GM18519 (cell line): ENCODE results near the gene TFE3.

Source experiments
- ATAC-seq: cut with Tn5 transposase; IDR thresholded peaks from one replicate; pipeline ENCODE4 v1.9.1; 2021; ENCODE audit warnings: mild to moderate bottlenecking, moderate library complexity; ENCODE audit not compliant: unreplicated experiment, low FRiP score

The TFE3 gene, protein sequence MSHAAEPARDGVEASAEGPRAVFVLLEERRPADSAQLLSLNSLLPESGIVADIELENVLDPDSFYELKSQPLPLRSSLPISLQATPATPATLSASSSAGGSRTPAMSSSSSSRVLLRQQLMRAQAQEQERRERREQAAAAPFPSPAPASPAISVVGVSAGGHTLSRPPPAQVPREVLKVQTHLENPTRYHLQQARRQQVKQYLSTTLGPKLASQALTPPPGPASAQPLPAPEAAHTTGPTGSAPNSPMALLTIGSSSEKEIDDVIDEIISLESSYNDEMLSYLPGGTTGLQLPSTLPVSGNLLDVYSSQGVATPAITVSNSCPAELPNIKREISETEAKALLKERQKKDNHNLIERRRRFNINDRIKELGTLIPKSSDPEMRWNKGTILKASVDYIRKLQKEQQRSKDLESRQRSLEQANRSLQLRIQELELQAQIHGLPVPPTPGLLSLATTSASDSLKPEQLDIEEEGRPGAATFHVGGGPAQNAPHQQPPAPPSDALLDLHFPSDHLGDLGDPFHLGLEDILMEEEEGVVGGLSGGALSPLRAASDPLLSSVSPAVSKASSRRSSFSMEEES

DNA sequence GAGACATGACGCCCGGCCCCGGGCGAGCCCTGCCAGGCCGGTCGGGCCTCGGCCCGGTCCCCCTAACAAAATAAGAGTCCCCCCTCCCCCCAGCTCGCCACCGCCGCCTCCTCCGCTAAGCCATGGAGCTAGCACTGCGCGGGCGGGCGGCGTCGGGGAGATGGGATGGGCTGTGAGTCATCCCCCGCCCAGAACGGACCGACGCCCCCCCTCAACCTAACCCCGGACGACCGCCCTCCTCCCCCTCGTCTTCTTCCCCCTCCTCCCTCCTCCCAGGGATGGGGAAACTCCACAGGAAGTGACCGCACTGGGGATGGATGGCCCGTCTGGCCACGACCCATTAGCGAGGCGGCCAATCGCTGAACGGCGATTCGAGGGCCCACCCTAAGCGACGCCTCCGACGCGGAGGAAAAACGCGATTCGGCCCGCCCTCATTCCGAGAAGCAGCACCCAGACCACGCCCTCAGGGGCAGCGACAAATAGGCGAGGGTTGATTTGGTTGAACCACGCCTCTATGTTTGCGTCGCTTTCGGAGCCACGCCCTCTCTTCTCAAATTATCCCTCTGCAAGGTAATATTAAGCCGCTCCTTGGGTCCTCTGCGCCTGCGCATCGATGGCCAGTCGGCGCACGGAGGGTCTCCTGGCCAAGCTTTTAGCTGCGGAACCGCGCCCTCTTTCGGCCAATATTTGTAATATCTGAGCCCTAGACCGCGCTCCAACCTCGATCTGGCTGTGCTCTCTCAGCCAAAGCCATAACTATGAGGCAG, at the start of gene TFE3:
Gene TFE3, minus strand, starts transcription at position 138 of the 767 bp plus-strand sequence. Its CDS starts 131 bp downstream, at position 7.
- peak; percentile 89 for ATAC-seq

DNA sequence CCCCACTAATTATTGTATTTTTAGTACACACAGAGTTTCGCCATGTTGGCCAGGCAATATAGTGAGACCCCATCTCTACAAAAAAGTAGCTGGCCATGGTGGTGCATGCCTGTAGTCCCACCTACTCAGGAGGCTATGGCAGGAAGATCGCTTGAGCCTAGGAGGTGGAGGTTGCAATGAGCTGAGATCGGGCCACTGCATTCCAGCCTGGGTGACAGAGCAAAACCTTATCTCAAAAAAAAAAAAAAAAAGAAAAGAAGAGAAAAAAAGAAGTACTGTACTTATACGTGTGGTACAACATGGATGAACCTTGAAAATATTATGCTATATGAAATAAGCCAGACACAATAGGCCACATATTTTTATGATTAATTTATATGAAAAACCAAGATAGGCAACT, 46.4 kb upstream of the TFE3 start:
- ATAC-seq: no peak

DNA sequence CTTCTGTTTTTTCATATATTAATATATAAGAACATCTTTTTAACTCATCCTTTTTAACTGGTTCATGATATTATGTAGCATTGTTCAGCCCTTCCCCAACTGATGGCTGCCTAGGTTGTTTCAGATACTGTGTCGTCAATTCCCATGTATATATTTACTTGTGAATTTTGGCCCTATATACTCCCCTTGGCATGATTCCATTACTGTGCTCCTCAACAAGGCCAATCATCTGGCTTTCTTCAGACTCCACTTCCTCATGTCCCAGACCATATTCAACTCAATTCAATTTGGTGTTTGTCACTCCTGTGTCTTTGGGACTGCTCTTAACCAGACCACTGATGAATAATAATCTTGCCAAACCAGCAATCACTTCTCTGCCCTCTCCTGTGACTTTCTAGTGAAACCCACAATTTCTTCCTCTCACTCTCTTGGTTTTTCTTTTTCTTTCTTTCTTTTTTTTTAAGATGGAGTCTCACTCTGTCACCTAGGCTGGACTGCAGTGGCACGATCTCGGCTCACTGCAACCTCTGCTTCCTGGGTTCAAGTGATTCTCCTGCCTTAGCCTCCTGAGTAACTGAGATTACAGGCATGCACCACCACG, 39.2 kb upstream of the TFE3 start:
- ATAC-seq: no peak

- ATAC-seq: no peak
Observed at GRCh38 chrX:49079489-49080428, 36.6 kb upstream of the TFE3 start, which contains the start of gene WDR45. Gene WDR45 (minus strand): TSS chrX:49079887. CDS start chrX:49078095, 1,792 bp downstream.

DNA sequence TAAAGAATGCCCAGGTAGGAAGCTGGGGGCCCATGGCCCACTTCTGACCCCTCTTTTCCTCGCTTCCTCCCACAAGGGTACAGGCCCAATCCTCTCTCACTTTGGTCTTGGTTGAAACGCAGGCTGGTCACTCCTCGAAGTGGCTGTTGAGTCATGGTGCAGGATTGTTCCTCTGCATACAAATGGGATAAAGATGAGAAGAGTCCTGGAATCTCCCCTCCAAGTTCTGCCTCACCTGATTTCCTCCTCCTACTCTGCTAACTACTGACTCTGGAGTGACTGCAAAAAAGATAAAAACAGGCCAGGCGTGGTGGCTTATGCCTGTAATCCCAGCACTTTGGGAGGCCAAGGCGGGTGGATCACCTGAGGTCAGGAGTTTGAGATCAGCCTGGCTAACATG, 34.8 kb upstream of the TFE3 start:
- no peak for ATAC-seq

DNA sequence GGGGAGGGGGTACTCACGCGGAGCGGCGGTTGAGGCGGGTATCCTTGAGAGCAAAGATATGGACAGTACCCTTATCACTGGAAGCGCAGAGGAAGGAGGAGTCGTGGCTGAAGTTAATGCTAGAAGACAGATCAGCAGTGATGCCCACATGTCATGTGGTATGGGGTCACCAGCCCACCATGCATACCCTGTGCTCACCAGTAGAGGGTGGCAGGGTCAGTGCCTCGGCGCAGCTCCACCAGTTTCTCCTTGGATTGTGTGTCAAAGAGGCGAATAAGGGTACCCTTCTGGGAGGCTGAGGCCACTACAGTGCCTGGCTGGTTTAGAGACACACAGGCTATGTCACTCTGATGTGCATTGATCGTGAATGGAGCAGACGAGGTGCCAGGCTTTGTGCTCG, 32.2 kb upstream of the TFE3 start:
- ATAC-seq: no peak

DNA sequence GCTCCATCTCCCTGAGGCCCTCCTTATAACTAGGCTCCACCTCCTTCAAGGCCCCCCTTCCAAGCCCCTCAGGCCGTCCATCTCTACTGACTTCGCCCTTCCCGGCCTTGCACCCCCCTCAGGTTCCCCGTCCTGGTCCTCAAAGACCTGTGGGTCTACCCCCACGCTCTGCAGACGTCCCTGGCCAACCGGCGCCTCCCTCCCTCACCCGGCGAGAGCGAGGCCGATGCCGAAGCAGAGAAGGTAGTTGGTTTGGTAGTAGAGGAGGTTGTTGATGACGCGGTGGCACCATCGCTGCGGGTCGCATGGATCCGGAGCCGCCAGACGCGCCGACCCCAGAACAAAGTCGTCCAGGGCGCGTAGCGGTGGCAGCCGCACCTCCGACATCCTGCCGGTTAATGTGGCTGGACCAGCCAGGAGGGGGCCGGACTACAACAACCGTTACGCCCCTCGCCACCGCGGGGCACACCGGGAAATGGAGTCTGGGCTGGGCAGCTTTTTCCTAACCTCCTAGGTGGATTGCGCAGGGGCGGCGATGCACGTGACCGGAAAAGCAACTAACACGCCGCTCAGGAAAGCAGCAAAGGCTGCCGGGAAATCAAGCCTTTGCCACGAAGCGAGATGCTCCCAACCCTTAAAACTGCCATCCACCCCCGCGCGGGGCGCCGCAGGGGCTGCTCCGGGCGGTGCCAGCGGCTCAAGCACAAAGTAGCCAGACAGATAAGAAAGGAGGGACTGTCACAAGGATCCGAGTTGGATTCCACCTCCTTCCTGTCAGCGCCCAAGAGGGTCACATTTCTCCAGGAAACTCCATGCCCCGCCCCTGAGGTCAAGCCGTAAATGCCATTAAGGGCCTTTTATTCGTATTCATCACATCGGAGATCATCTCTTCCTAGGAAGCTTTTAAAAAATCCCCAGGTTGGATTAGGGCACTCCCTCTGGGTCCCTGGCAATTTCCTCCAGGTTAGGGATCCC, 30.7 kb upstream of the TFE3 start, which contains the start of gene PRAF2:
Gene PRAF2, minus strand, starts transcription at position 402 of the 975 bp plus-strand sequence. Its CDS starts 15 bp downstream, at position 387.
- ATAC-seq: peak; percentile 77

DNA sequence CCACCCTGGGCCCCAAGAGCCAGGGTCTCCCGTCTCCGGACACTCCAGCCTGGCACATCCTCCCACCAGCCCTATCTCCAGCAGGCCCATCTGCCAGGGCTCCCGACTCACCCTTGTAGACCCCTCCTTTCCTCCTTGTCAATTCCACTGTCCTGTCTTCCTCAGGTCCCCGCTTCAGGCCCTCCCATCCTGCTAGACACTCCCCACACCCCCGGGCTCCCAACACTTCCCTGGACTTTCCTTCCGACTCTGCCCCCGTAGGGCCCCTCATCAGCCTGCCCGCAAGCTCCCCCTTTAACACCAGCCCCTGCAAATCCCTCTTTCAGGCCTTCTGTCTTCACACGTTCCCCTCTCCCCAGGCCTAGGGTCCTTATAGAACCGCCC, 29.5 kb upstream of the TFE3 start:
- ATAC-seq: no peak

DNA sequence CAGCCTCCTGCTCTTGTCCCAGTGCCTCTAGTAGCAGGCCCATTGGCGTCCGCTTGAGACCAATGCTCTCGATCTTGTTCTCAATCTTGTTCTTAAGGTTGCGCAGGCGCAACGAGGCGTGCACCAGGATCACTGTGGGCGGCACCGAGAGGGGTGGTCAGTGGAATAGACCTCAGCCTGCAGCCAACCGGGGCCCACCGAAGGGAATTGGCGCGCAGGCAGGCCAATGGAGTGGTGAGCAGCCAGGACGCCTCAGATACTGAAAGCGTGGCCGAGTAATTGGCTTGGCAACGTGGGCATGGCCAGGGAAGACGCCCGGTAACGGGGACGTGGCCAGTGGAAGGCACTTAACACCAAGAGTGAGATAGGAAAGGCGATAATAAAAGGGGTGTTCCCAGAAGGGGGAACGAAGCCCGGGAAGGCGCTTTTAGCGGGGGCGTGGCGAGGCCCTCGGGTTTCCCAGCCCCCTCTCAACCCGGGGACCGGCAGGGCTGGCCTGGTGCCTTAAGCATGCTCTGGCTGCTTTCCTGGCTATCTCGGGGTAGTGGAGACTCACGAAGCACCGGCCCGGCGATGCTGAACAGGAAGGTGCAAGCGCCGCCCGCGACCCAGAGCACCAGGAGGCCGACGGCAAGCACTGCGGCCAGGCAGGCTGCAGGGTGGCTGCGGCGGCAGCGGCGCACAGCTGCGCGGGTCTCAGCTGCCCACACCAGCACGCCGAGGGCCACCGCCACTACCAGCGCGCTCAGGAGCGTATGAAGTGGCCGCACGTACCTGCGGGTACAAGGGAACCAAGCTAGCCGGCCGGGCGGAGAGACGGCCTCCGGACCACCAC, 28.9 kb upstream of the TFE3 start:
- ATAC-seq: no peak

DNA sequence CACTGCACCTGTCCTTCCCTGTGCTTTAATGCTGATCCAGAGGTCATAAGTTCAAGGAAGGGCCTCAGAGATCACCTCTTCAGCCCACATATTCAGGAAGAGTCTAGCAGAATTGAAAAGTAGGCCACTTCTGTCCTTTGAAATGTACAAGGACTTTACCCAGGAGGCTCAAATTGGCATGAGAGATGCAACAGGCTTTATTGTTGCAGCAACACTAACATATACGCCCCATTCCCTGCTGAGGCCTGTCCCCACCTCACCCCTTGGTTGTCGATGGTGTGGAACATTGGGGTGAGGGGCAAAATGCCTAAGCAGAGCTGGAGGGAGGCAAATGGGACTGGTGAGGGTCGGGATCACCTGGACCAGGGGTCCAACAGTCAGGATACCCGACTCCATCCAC, 27.8 kb upstream of the TFE3 start:
- no peak for ATAC-seq

- no peak for ATAC-seq
Observed at GRCh38 chrX:49069038-49069437, 25.9 kb upstream of the TFE3 start.

GRCh38 chrX:49067285-49068120, 24.3 kb upstream of the TFE3 start:
- no peak for ATAC-seq

- no peak for ATAC-seq
Observed at GRCh38 chrX:49066690-49067089, 23.5 kb upstream of the TFE3 start.

- ATAC-seq: no peak
Observed at GRCh38 chrX:49066278-49066677, 23.1 kb upstream of the TFE3 start.

GRCh38 chrX:49064735-49065134, 21.6 kb upstream of the TFE3 start:
- ATAC-seq: no peak

DNA sequence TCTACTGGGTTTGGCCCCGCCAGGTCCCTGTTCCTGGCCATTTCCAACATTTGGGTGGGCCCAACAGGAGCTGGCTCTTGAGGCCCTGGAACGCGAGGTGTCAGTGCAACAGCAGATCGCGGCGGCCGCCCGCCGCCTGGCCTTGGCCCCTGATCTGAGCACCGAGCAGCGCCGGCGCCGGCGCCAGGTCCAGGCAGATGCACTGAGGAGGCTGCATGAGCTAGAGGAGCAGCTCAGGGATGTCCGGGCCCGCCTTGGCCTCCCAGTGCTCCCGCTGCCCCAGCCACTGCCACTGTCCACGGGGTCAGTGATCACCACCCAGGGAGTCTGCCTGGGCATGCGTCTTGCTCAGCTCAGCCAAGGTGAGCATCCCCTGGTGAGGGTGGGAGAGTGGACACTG, 21.1 kb upstream of the TFE3 start:
- no peak for ATAC-seq

GRCh38 chrX:49063715-49064114, 20.6 kb upstream of the TFE3 start:
- ATAC-seq: no peak
